Suppressor macrophage treated with lipopolysaccharide for 4 hours (primary cell): ENCODE data around the gene CLTCL1.
"Not testable (repeated sequence)": the region's sequence is repeated elsewhere in the genome, so short reads cannot be mapped to it uniquely, and the experiment has no call there.

Experiments
- DNase-seq: peaks from one replicate; pipeline ENCODE4 v3.0.0-alpha.2; 2020

Gene CLTCL1

GRCh38 chr22:19290400-19291217, 910 bp downstream of the CLTCL1 start:
- peak; percentile 9 for DNase-seq

- peak; percentile 11 for DNase-seq
Observed at GRCh38 chr22:19289475-19290161, 1.9 kb downstream of the CLTCL1 start.

GRCh38 chr22:19287889-19288288, 3.6 kb downstream of the CLTCL1 start:
- DNase-seq: no peak

GRCh38 chr22:19287076-19287707, 4.3 kb downstream of the CLTCL1 start:
- no peak for DNase-seq

GRCh38 chr22:19285831-19286230, 5.7 kb downstream of the CLTCL1 start:
- DNase-seq: no peak

GRCh38 chr22:19279143-19279542, 12.4 kb downstream of the CLTCL1 start:
- DNase-seq: not testable (repeated sequence)

GRCh38 chr22:19277785-19278184, 13.7 kb downstream of the CLTCL1 start:
- DNase-seq: no peak

- no peak for DNase-seq
Observed at GRCh38 chr22:19275919-19276600, 15.5 kb downstream of the CLTCL1 start.

- no peak for DNase-seq
Observed at GRCh38 chr22:19275513-19275912, 16.0 kb downstream of the CLTCL1 start.

- no peak for DNase-seq
Observed at GRCh38 chr22:19275104-19275503, 16.4 kb downstream of the CLTCL1 start.

GRCh38 chr22:19271856-19272535, 19.5 kb downstream of the CLTCL1 start:
- no peak for DNase-seq

- DNase-seq: no peak
Observed at GRCh38 chr22:19271273-19271855, 20.2 kb downstream of the CLTCL1 start.

- DNase-seq: no peak
Observed at GRCh38 chr22:19270873-19271272, 20.6 kb downstream of the CLTCL1 start.

GRCh38 chr22:19266547-19267086, 24.9 kb downstream of the CLTCL1 start:
- no peak for DNase-seq

- DNase-seq: no peak
Observed at GRCh38 chr22:19265779-19266178, 25.7 kb downstream of the CLTCL1 start.

GRCh38 chr22:19260804-19261203, 30.7 kb downstream of the CLTCL1 start:
- no peak for DNase-seq

- DNase-seq: no peak
Observed at GRCh38 chr22:19260194-19260593, 31.3 kb downstream of the CLTCL1 start.

- not testable (repeated sequence) for DNase-seq
Observed at GRCh38 chr22:19258968-19259288, 32.6 kb downstream of the CLTCL1 start.

- no peak for DNase-seq
Observed at GRCh38 chr22:19258371-19258770, 33.1 kb downstream of the CLTCL1 start.

GRCh38 chr22:19256362-19256761, 35.2 kb downstream of the CLTCL1 start:
- DNase-seq: not testable (repeated sequence)

- DNase-seq: no peak
Observed at GRCh38 chr22:19253143-19253542, 38.4 kb downstream of the CLTCL1 start.
